H1 (cell line): ENCODE results near the gene KTN1. TPM values are rescaled to one million over a fixed set of nuclear protein-coding genes. Genes with fewer than 3 reads are reported as not detected.

ENCODE experiments used
- BRCA1 ChIP-seq: IDR thresholded peaks from 2 replicates; pipeline ENCODE4 v1.6.1; 2012; ENCODE audit warnings: low read depth, low read length, improper control_type of control experiment
- CHD7 ChIP-seq: fragments of 300-600 bp; sonication (generic); IDR thresholded peaks from 2 replicates; pipeline ENCODE4 v1.7.1; 2012; ENCODE audit warnings: low read length, moderate library complexity, mild to moderate bottlenecking, inconsistent platforms; ENCODE audit not compliant: insufficient replicate concordance
- EGR1 ChIP-seq: IDR thresholded peaks from 2 replicates; pipeline ENCODE4 v1.6.1; 2011; ENCODE audit warnings: low read depth, low read length, borderline replicate concordance
- EZH2 ChIP-seq: fragments of 200-600 bp; sonication (generic); IDR thresholded peaks from 2 replicates; pipeline ENCODE4 v1.7.1; 2012; ENCODE audit warnings: low read depth, mild to moderate bottlenecking, moderate library complexity, low read length, inconsistent platforms; ENCODE audit not compliant: severe bottlenecking
- RBBP5 ChIP-seq: IDR thresholded peaks from 2 replicates; pipeline ENCODE4 v1.7.1; 2012; ENCODE audit warnings: low read depth, mild to moderate bottlenecking, inconsistent platforms, low read length, moderate library complexity, borderline replicate concordance
- RNF2 ChIP-seq: fragments of 200-900, 300-1000 bp; sonication (generic); IDR thresholded peaks from 2 replicates; pipeline ENCODE4 v1.7.1; 2016; ENCODE audit warnings: borderline replicate concordance, low read depth, mild to moderate bottlenecking, antibody characterized with exemption, low read length; ENCODE audit not compliant: poor library complexity, severe bottlenecking; ENCODE audit errors: missing control alignments
- SIN3A ChIP-seq, 2 experiments: IDR thresholded peaks in 1 of 2; conservative IDR thresholded peaks in 1 of 2; 2 replicates each; pipeline ENCODE4 v1.6.1; 2011 to 2012; ENCODE audit warnings: low read length in 2 of 2, improper control_type of control experiment in 1 of 2, low read depth in 1 of 2, mild to moderate bottlenecking in 1 of 2
- TBP ChIP-seq: IDR thresholded peaks from 2 replicates; pipeline ENCODE4 v1.6.1; 2011; ENCODE audit warnings: low read depth, low read length, improper control_type of control experiment
- polyA plus RNA-seq, 7 experiments: library from polyadenylated mRNA; depleted of rRNA in 3 of 7; stranded (reverse) in 5 of 7; unstranded in 2 of 7; fragments of >200 nt in 5 of 7; fragments of 200-250 nt in 2 of 7; gene quantifications; 1 replicate in 5 of 7; 2 replicates in 1 of 7; 4 replicates in 1 of 7; pipeline versions ENCODE4 v1.2.1 to v1.2.3, GENCODE V29; 2011 to 2013; ENCODE audit warnings: missing spikeins in 2 of 7, mixed read lengths in 2 of 7
- total RNA-seq: library from RNA; stranded (reverse); fragmentation: NEBNext Ultra II Directional; extraction: Animal tissue kit (Norgen Biotek cat#: 25700); gene quantifications from 2 replicates; pipeline ENCODE4 v1.2.1, GENCODE V29; 2021

Gene KTN1
- total and polyA plus RNA-seq, 2 of the 8 experiments (the other 6 are each of a cell fraction or from before 2014, with no cell fraction given), result 15.4 to 151 TPM

GRCh38 chr14:55626131-55626530 is 46.1 kb downstream of the KTN1 start (continued):
- no peak for TF ChIP-seq CHD7
- TF ChIP-seq RNF2, result no peak
- TF ChIP-seq RBBP5, result no peak
- TF ChIP-seq TBP, result no peak
- no peak for TF ChIP-seq EZH2
- no peak for TF ChIP-seq BRCA1
- TF ChIP-seq EGR1, result no peak
- TF ChIP-seq SIN3A (conservative IDR thresholded peaks at IDR 0.05 in 1 of 2, IDR thresholded peaks at IDR 0.05 in 1 of 2; ENCODE audit: low read depth in 1 of 2, low read length in 2 of 2), result no peak
